Stimulated activated CD4-positive, alpha-beta T cell treated with anti-CD3 and anti-CD28 coated beads, Interleukin-4, amount 100 ng/mL, for 24 hours (primary cell): Measurements from ENCODE around the gene RBPJL.

ENCODE experiments used
- DNase-seq: peaks from one replicate; pipeline ENCODE4 v3.0.0-alpha.2; 2020

Gene RBPJL

DNA sequence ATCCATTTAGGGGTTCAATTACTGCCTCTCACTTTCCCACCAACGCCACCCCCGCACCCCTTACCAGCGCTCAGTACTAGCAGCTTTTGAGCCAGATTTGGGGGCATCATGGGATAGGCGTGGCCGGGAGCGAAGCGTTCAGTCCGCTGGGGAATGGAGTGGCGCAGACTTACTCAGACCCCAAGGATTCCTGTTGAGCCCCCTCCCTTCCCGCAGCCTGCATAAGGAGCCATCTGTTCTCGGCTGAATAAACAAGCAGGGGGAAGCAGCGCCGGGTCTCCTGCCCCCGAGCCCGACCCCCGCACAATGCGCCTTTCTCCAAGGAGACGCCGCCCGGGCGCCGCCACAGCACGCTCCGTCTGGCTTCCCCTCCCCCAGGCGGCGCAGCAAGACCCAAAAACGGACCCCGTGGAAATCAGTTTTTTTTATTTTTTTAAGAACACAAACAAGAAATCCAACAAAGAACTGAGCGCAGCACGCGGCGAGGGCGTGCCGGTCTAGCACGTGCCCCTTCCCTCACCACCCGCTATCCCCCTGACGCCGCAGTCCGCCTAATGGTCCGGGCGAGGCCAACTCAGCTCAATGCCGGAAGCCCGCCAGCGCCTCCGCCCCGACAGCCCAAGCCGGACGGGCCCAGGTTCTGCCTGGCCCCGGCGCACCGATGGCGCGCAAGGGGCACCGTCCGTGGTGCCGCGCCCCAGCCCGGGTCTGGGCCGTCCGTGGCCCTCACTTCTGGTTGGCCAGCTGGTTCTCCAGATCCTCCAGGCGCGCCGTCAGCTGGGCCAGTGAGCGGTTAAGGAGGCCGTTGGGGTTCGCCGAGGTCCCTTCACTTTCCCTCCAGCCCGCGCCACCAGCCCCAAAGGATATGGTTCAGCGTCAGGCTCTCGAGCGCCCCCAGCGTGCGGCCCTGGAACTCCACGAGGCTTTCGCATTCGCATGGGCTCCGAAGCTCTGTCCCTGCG is 13.3 kb upstream of the RBPJL start:
- peak; percentile 85 for DNase-seq

DNA sequence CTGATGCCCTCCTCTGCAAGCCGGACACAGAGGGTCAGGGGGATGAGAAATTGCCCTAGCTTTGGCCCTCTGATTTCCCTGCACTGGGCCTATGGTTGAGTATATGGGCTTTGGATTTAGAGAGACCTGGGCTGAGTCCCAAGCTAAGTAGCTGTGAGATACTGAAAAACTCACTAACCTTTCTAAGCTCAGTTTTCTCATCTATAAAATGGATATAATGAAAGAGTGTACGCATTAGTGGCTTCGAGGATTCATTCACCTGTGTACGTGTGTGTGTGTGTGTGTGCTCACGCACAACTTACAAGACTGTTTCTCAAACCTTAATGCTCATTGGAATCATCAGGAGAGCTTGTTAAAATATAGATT is 12.7 kb upstream of the RBPJL start:
- DNase-seq, result no peak

GRCh38 chr20:45294659-45295058 is 12.0 kb upstream of the RBPJL start:
- no peak for DNase-seq

DNA sequence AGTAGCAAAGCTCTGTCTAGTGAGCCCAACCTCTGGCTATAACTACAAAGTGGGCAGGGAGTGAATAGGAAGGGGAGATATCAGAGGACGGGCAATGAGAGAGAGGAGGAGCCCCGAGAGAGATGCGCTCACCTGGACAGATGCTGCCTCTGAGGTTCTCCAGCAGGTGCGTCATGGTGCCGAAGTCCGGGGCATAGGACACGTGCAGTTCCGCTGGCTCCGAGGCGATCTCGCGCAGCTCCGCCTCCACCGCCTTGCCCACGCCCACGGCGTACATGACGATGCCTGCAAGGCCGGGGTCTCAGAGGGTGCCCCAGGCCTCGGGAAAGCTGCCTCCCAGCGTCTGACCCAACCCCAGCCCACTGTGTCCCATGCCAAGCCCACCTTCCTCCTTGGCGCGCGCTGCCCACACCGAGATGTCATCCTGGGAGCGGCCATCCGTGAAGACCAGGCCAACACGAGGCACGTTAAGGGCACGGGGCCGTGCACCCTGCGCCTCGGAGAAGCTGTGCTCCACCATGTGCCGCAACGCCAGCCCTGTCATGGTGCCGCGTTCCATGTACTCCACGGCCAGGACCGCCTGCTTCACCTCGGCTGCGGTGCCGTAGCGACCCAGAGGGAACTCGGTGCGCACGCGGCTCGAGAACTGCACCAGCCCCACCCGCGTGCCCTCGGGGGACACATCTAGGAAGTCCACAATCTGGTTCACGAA is 8.7 kb upstream of the RBPJL start:
- no peak for DNase-seq

- no peak for DNase-seq
Measured at GRCh38 chr20:45299786-45300185, 6.9 kb upstream of the RBPJL start.

GRCh38 chr20:45300961-45301360 is 5.7 kb upstream of the RBPJL start:
- DNase-seq, result peak; percentile 38

DNA sequence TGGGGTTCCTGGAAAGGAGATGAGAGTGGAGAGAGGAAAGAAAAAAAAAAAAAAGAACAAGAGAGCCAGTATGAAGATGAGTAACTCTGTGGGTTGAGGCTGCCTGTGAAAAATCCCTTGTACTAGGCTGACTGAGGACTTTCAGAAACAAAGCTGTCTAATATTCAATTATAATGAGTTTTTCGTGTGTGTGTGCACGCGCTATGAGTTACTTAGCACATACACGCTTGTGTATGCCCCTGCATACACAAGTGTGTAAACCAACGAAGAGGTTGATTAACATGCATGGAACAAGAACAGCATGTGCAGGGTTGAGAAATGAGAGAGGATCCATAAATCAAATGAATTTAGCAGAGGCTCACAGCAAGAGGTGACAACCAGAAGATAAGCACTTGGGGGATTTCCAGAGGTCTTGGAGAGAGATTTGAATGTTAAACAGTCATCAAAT is 4.8 kb upstream of the RBPJL start:
- no peak for DNase-seq

- no peak for DNase-seq
Measured at GRCh38 chr20:45303586-45304463, 2.8 kb upstream of the RBPJL start.

- DNase-seq, result no peak
Measured at GRCh38 chr20:45304464-45304999, 2.1 kb upstream of the RBPJL start.

DNA sequence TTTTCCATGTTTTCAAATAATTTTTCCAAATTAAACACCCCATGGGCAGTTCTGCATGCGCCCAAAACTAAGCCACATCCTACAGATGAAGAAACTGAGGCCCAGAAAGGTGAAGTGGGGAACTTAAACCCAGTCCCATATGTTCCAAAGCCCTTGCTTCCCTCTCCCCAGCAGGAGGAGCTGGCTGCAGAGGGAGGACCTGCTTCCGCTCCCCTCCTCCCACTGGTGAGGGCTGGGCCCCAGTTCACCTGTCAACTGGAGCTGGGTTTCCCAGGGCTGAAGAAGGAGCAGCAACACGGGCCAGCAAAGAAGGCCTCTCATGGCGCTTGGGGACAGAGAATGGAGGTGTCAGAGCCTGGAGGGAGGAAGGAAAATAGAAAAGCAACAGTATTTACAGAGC is 1.4 kb upstream of the RBPJL start:
- DNase-seq, result no peak

DNA sequence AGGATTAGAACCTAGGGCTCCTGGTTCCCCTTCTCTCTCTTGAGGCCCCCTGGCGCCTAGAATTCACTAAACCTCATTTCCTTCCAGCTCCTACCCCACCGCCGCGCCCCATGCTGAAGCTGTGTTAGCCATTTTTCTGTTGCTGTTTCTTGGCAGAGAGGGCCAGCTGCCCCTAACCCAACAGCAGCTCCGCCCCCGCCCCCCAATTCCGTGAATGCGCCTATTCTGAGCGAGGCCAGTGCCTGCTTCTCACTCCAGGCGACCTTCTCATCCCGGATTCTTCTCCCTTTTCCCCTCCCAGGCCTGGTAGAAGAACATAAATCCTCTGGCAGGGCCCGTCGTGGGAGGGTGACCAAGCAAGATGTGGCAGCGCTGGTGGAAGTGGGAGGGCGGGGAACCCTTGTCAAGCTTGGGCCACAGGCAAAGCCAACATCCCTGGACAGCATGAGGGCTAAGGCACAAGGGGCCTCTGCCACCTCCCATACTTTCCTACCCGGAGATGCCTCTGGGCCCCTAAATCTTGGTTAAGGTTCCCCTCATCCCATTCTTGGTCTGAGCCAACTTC is 518 bp downstream of the RBPJL start:
- no peak for DNase-seq

DNA sequence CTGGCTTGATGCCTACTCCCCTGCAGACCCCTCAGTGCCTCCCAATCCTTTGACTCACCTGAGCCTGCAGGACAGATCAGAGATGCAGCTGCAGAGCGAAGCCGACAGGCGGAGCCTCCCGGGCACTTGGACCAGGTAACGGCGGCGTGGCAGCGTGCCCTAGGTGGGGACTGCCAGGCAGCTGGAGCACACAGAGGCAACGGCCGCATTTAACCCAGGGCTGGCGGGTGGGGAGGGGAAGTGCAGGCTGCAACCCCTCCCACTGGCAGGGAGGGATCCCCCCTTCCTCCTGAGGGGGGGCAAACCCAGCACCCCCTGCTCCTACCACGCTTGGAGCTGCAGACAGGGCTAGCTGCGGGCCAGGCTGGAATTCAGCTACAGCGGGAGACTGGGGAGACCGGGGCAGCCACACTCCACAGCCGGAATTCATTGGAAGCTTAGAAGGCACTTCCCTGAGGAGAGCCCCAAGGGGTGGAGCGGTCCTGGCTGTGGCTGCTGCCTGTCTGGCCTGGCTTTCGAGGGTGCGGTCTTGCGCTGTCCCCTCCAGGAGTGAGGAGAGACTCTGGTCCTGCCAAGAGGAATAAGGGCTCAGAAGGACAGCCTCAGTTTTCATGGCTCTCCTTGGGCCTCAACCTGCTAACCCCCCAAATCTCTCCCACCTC is 1.6 kb downstream of the RBPJL start, which contains the start of gene MATN4:
Gene MATN4, minus strand, starts transcription at position 183 of the 662 bp plus-strand sequence. CDS start 2,717 bp downstream, outside the sequence.
- no peak for DNase-seq

DNA sequence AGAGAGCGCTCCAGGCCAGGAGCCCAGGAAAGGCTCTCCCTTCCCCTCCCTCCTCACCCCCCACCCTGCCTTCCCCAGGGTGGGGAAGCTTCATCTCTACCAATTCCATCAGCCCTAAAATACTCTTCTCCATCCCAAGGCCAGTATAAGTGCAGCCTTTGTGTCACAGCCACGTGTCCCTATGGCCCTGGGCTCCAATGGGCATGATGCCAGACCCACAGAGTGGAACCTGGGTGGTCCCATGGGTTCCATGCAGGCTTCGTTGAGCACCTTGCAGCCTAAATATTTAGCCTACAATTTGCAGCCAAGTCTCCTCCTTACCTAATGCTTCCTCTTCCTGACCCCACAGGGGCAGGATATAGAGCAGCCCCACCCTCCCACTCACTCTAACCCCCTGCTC is 2.4 kb downstream of the RBPJL start:
- DNase-seq, result no peak

DNA sequence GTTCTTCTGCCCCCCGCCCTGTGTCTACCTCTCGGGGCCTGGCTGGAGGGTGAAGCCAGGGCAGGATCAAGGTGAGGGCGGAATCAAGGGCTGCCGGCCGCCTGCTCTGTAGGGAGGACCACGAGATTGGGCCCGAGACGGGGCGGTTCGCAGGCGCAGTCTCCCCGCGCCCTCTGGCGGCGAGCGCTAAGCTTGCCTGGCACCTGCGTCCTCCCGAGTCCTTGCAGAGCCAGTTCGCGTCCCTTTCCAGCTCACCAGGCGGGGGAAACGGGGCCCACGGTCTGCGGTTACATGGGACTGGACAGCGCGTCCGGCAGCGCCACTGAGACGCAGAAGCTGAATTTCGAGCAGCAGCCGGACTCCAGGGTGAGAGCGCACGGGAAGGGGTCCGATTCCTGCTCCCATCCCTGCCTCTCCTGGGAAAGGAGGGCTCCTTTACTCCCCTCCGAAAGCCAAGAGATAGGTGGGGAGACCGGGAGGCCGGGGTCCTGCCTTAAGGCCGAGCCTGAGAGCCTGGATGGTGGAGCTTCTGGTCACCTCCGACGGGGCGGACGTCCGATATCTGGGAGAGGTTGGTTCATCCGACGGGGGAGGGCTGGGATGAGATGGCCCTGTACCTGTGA is 5.1 kb downstream of the RBPJL start:
- DNase-seq, result peak; percentile 71

DNA sequence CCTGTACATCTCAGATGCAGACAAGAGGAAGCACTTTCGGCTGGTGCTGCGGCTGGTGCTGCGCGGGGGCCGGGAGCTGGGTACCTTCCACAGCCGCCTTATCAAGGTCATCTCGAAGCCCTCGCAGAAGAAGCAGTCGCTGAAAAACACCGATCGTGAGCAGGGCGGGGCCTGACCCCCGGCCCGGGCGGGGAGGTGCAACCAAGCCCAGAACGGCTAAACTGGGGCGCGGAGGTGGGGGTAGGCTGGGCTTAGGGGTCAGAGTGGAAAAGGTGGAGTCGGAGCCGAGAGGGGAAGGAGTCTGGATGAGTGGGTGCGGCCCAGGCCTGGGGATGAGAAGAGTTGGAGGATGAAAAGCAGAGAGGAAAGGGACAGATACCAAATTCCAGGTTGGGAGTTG is 5.6 kb downstream of the RBPJL start:
- DNase-seq, result no peak

- no peak for DNase-seq
Measured at GRCh38 chr20:45313065-45313695, 6.5 kb downstream of the RBPJL start.

DNA sequence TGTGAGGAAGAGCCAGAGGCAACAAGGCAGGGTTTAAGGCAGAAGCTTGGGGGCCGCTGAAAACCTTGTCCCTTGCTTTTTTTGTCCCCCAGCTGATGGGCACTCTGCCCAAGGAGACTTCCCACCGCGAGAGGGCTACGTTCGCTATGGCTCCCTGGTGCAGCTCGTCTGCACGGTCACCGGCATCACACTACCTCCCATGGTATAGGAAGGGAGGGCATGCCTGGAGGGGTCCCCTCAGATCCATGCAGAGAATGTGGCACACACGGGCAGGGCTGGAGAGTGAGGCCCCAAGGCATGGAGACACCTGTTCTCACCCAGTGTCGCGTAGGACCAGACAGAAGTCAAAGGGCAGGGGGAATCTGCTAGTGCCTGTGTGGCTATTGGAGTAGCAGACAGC is 7.3 kb downstream of the RBPJL start:
- no peak for DNase-seq

DNA sequence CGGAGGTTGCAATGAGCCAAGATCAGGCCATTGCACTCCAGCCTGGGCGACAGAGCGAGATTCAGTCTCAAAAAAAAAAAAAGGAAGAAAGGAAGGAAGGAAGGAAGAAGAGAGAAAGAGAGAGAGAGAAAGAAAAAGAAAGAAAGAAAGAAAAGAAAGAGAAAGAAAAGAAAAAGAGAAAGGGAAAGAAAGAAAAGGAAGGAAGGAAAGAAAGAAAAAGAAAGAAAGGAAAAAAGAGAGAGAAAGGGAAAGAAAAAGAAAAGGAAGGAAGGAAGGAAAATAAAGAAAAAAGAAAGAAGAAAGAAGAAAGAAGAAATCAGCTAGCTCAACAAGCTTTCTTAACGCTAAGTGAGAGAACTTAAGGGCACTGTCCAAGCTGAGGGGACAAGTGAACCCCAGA is 9.0 kb downstream of the RBPJL start:
- no peak for DNase-seq

- DNase-seq, result no peak
Measured at GRCh38 chr20:45316150-45317080, 9.8 kb downstream of the RBPJL start.

- no peak for DNase-seq
Measured at GRCh38 chr20:45317826-45318225, 11.2 kb downstream of the RBPJL start.
